Measurements from ENCODE around the gene TP53. TPM values are rescaled to one million over a fixed set of nuclear protein-coding genes. Genes with fewer than 3 reads are reported as not detected.

The TP53 gene
- 20.5 TPM for total RNA-seq (2013)
- polyA plus RNA-seq (10 to 100 TPM; 16.2 to 35.1 (median 25.8) TPM), polyA minus RNA-seq (19.1 and 33.9 TPM in 2 replicates), total RNA-seq (14.4 to 63.0 (median 30.8) reads per million in 11 experiments)

GRCh38 chr17:7687072-7687907 lies at the start of gene TP53:
Gene TP53 (minus strand): TSS chr17:7687490. CDS start chr17:7676594, 10,896 bp downstream.
- Histone ChIP-seq H3K27me3 (ENCODE audit: control insufficient read depth in 2 of 2, insufficient read depth in 2 of 2, low read length in 2 of 2) (no peaks in the 10 kb centered on the region), H3K79me2 (ENCODE audit: insufficient read depth, low read length) (peaks cover 52% of the 10 kb centered on the region), H3K36me3 (replicated peaks in 1 of 2; ENCODE audit: control insufficient read depth in 1 of 2, insufficient read depth in 2 of 2, low read length in 2 of 2) (no peaks in the 10 kb centered on the region), H4K20me1 (ENCODE audit: insufficient read depth, low read length) (peaks cover 14% of the 10 kb centered on the region), H3K9me3 (replicated peaks in 1 of 2; ENCODE audit: control insufficient read depth in 1 of 2, insufficient read depth in 1 of 2, low read length in 2 of 2) (no peaks in the 10 kb centered on the region), H3K4me3 (replicated peaks in 1 of 3; ENCODE audit: low read depth in 2 of 3, low read length in 3 of 3) (peak within 1 kb of the TSS; percentile 85 to 99 (median 99)), H3K27ac (ENCODE audit: low read depth in 1 of 2, low read length in 2 of 2) (peak within 1 kb of the TSS; percentile 100), H2AFZ (ENCODE audit: insufficient read depth, low read depth, low read length, poor library complexity, severe bottlenecking) (peak within 1 kb of the TSS; percentile 97), H3K4me1 (ENCODE audit: control insufficient read depth in 1 of 2, insufficient read depth in 2 of 2, low read length in 2 of 2) (peaks cover 24 to 35% of the 10 kb centered on the region in 2 donors), H3K9ac (ENCODE audit: insufficient read depth, low read length, poor library complexity, severe bottlenecking) (peak within 1 kb of the TSS; percentile 99), H3K4me2 (replicated peaks; ENCODE audit: extremely low read depth, low read length, poor library complexity, severe bottlenecking) (peak within 1 kb of the TSS; percentile 77)
- Mint-ChIP-seq H3K4me3 (peak within 1 kb of the TSS; percentile 96 to 100), H3K4me1 (peaks cover 32% of the 10 kb centered on the region), H3K27me3 (ENCODE audit: low read depth in 3 of 3) (no peaks in the 10 kb centered on the region), H3K27ac (peak within 1 kb of the TSS; percentile 99 to 100 (median 100)), H3K9me3 (peaks cover 0 to 2% (median 0%) of the 10 kb centered on the region in 7 donors), H3K36me3 (peaks cover 13 to 25% of the 10 kb centered on the region in 2 donors)
- DNase-seq, result peak; percentile 91 to 99 (median 94)
- 0% methylated on average over 26 of the region's 30 CpGs for WGBS (ENCODE audit: insufficient coverage)
- no peak for TF ChIP-seq CTCF (IDR thresholded peaks at IDR 0.05)
- intact Hi-C loops (cut with micrococcal nuclease), result loop anchor here (2.0 to 10.0 kb wide), 8 partner anchors 60 to 382 kb away; partner anchors contain the start of genes SAT2 (in 2 of the 2), CD68 (in 1 of the 2), EIF5A (in 1 of the 2) and FGF11 (in 1 of the 2)

- Histone ChIP-seq H3K4me2 (replicated peaks; ENCODE audit: extremely low read depth, low read length, poor library complexity, severe bottlenecking) (no peak overlapping the region), H4K20me1 (ENCODE audit: insufficient read depth, low read length) (no peaks in the 10 kb centered on the region), H3K4me3 (replicated peaks in 1 of 3; ENCODE audit: low read depth in 2 of 3, low read length in 3 of 3) (no peak overlapping the region), H3K9ac (ENCODE audit: insufficient read depth, low read length, poor library complexity, severe bottlenecking) (no peak overlapping the region), H2AFZ (ENCODE audit: insufficient read depth, low read depth, low read length, poor library complexity, severe bottlenecking) (no peak overlapping the region), H3K79me2 (ENCODE audit: insufficient read depth, low read length) (no peaks in the 10 kb centered on the region), H3K27ac (ENCODE audit: low read depth in 1 of 2, low read length in 2 of 2) (no peak overlapping the region), H3K36me3 (replicated peaks in 1 of 2; ENCODE audit: control insufficient read depth in 1 of 2, insufficient read depth in 2 of 2, low read length in 2 of 2) (no peaks in the 10 kb centered on the region), H3K27me3 (ENCODE audit: control insufficient read depth in 2 of 2, insufficient read depth in 2 of 2, low read length in 2 of 2) (no peaks in the 10 kb centered on the region), H3K4me1 (ENCODE audit: control insufficient read depth in 1 of 2, insufficient read depth in 2 of 2, low read length in 2 of 2) (peaks cover 4 to 13% of the 10 kb centered on the region in 2 donors), H3K9me3 (replicated peaks in 1 of 2; ENCODE audit: control insufficient read depth in 1 of 2, insufficient read depth in 1 of 2, low read length in 2 of 2) (no peaks in the 10 kb centered on the region)
- TF ChIP-seq CTCF (IDR thresholded peaks at IDR 0.05), result no peak
- no peak for DNase-seq
- intact Hi-C loops (cut with micrococcal nuclease), result no loop called here
- no peak overlapping the region for H3K27ac Mint-ChIP-seq
- no peak overlapping the region for H3K4me3 Mint-ChIP-seq
- 96% methylated on average over 11 of the region's 14 CpGs for WGBS (ENCODE audit: insufficient coverage)
- H3K9me3 Mint-ChIP-seq, result no peaks in the 10 kb centered on the region
- H3K36me3 Mint-ChIP-seq, result no peaks in the 10 kb centered on the region
- H3K27me3 Mint-ChIP-seq (ENCODE audit: low read depth in 3 of 3), result peaks cover 0 to 10% (median 7%) of the 10 kb centered on the region in 3 donors
- H3K4me1 Mint-ChIP-seq, result peaks cover 10% of the 10 kb centered on the region
Observed at GRCh38 chr17:7732981-7733539, 45.8 kb upstream of the TP53 start.

Data from CD14-positive monocyte (primary cell).